GM10248 (cell line): ENCODE data around the gene TAP2.
A peak's percentile ranks its signal among the peaks of the same experiment; 100 is the strongest.

Experiments
- CTCF ChIA-PET: fragments of 300-600 bp; sonication (Branson Sonifier 250); formaldehyde crosslinking; extraction: SDS; loops from one replicate; lab custom pipeline; 2021; ENCODE audit warnings: antibody characterized with exemption; lab: Yijun Ruan, JAX
- POLR2A ChIA-PET: fragments of 350-650 bp; sonication (Branson Sonifier 250); formaldehyde crosslinking; extraction: SDS; loops from one replicate; lab custom pipeline; 2020; ENCODE audit warnings: antibody characterized with exemption; lab: Yijun Ruan, JAX
- DNase-seq: peaks from one replicate; pipeline ENCODE4 v3.0.0; 2012; ENCODE audit errors: extremely low spot score
- TF ChIP-seq, protein P1 (sequence below): IDR thresholded peaks from 2 replicates; pipeline ENCODE4 v1.5.1; 2012; ENCODE audit warnings: mild to moderate bottlenecking, low read depth; ENCODE audit errors: extremely low read depth, missing control alignments, control extremely low read depth

TAP2 gene

GRCh38 chr6:32832535-32832934 is 6.0 kb downstream of the TAP2 start:
- DNase-seq: no peak
- POLR2A ChIA-PET: no interaction called here
- TF ChIP-seq, protein P1, sequence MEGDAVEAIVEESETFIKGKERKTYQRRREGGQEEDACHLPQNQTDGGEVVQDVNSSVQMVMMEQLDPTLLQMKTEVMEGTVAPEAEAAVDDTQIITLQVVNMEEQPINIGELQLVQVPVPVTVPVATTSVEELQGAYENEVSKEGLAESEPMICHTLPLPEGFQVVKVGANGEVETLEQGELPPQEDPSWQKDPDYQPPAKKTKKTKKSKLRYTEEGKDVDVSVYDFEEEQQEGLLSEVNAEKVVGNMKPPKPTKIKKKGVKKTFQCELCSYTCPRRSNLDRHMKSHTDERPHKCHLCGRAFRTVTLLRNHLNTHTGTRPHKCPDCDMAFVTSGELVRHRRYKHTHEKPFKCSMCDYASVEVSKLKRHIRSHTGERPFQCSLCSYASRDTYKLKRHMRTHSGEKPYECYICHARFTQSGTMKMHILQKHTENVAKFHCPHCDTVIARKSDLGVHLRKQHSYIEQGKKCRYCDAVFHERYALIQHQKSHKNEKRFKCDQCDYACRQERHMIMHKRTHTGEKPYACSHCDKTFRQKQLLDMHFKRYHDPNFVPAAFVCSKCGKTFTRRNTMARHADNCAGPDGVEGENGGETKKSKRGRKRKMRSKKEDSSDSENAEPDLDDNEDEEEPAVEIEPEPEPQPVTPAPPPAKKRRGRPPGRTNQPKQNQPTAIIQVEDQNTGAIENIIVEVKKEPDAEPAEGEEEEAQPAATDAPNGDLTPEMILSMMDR: no peak
- CTCF ChIA-PET: interaction anchor here (1.2 to 2.5 kb wide), 3 partner anchors 14 to 36 kb away, joined by 3 to 12 read pairs (median 7); partner anchors contain the start of genes PSMB9 and TAP1

GRCh38 chr6:32830936-32831335 is 7.6 kb downstream of the TAP2 start:
- DNase-seq: no peak
- CTCF ChIA-PET: interaction anchor here (0.8 to 1.5 kb wide), 4 partner anchors 11 to 154 kb away, joined by 3 to 6 read pairs (median 4); partner anchors contain the start of gene TAP1
- TF ChIP-seq, protein P1: no peak
- POLR2A ChIA-PET: no interaction called here

DNA sequence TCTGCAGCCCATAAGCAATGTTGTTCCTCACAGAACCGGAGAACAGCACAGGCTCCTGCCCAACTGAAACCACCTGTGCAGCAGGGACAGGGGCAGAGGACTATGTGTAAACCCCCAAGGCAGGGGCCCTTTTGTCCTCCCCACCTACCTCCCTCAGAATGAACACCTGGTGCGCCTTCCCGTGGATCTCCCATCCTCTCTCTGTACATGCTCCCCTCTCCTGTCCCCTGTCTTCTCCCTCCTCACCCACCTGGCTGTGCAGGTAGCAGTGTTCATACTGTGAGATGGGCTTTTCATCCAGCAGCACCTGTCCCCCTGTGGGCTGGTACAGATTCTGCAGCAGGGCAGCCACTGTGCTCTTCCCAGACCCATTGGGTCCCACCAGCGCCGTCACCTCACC is 8.5 kb downstream of the TAP2 start:
- ChIA-PET POLR2A (no interaction called here), CTCF (interaction anchor here (1.5 to 7.6 kb wide), 3 partner anchors 8 to 39 kb away, joined by 4 to 64 read pairs (median 50); partner anchors contain the start of gene TAP2)
- no peak for DNase-seq
- TF ChIP-seq, protein P1: no peak

DNA sequence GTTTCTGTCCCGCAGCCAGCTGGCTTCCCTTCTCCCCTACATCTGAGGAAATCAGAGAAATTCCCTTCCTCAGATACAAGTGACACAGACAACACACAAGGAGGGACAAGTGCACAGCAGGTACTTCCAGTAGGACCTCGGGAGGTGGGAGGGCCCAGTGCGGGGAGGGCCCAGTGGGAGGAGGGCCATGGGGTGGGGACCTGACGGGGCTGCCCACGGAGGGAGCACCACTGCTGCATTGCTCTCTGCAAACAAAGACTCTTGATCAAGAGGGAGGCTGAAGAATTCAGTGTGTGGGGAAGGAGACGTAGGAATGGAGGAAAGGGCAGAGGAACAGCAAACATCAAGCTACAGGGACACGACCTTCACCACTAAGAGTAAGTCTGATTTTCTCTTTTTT is 9.0 kb downstream of the TAP2 start:
- CTCF ChIA-PET: interaction anchor here (1.3 to 7.6 kb wide), 4 partner anchors 9 to 40 kb away, joined by 3 to 64 read pairs (median 27); partner anchors contain the start of genes TAP1 and TAP2
- POLR2A ChIA-PET: no interaction called here

GRCh38 chr6:32827025-32827424 is 11.5 kb downstream of the TAP2 start:
- ChIA-PET POLR2A (no interaction called here), CTCF (interaction anchor here (1.0 to 7.6 kb wide), 6 partner anchors 11 to 158 kb away, joined by 3 to 64 read pairs (median 11); partner anchors contain the start of genes TAP1 and TAP2)
- no peak for DNase-seq
- TF ChIP-seq, protein P1: no peak

More for the DNA sequence above, 9.0 kb downstream of the TAP2 start:
- no peak for DNase-seq
- TF ChIP-seq, protein P1: no peak

DNA sequence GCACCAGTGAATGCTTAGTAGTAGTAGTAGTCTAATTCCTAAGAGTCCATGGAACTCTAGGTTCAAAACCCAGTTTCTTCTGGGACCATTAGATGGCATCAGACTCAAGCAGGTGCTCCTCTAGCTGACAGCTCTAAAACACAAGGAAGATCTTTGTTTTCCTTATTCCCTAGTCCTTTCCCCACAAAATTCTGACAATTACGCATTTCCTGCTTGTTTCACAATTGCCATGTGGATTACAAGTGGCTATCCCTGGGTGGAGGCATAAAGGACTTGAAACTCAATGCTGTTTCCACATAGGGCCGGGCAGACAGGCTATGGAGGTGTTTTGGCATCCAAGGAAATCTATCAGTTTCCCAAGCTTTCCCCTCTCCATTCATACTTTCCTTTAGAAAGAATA is 12.6 kb downstream of the TAP2 start:
- POLR2A ChIA-PET: no interaction called here
- TF ChIP-seq, protein P1: peak; percentile 36
- no peak for DNase-seq
- CTCF ChIA-PET: interaction anchor here (1.0 to 7.6 kb wide), 8 partner anchors 8 to 159 kb away, joined by 3 to 64 read pairs (median 4); partner anchors contain the start of genes PSMB9, TAP1 and TAP2

DNA sequence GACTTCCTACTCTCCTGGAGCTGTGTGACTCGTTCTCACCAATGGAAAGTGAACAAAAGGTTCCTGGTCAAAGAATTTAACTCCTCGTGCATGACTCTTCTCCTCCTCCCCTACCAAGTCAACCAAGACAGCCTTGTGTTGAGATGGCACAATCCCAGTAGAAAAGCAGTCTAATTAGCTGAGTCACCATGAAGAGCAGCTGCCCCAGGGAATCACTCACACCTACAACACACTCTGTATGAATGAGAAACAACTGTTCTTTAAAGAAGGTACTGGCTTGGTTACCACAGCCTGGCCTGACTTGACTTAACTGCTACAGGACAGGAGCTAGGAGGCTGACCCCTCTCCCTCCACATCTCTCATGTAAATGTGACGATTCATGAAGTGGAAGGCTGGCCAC is 18.8 kb downstream of the TAP2 start:
- POLR2A ChIA-PET: no interaction called here

More for the DNA sequence above, 18.8 kb downstream of the TAP2 start:
- TF ChIP-seq, protein P1: no peak
- no peak for DNase-seq
- CTCF ChIA-PET: interaction anchor here (1.3 to 4.8 kb wide), 8 partner anchors 11 to 165 kb away, joined by 4 to 32 read pairs (median 5); partner anchors contain the start of genes TAP1 and TAP2
